ENCODE results near the gene PUS1.
"Not testable (repeated sequence)": the region's sequence is repeated elsewhere in the genome, so short reads cannot be mapped to it uniquely, and the experiment has no call there.

PUS1 gene

GRCh38 chr12:131963381-131963780 lies 34.3 kb downstream of the PUS1 start:
- no peak for DNase-seq

GRCh38 chr12:131965073-131965472 lies 36.0 kb downstream of the PUS1 start:
- no peak for DNase-seq

GRCh38 chr12:131971226-131971625 lies 42.1 kb downstream of the PUS1 start:
- DNase-seq, result no peak

GRCh38 chr12:131975228-131975627 lies 46.2 kb downstream of the PUS1 start:
- DNase-seq, result no peak

GRCh38 chr12:131979606-131980005 lies 50.5 kb downstream of the PUS1 start:
- no peak for DNase-seq

- no peak for DNase-seq
Observed at GRCh38 chr12:131980263-131980662, 51.2 kb downstream of the PUS1 start.

GRCh38 chr12:131981388-131981787 lies 52.3 kb downstream of the PUS1 start:
- no peak for DNase-seq

GRCh38 chr12:131982041-131982440 lies 53.0 kb downstream of the PUS1 start:
- DNase-seq, result no peak

- no peak for DNase-seq
Observed at GRCh38 chr12:131983026-131983425, 54.0 kb downstream of the PUS1 start.

- DNase-seq, result no peak
Observed at GRCh38 chr12:131983554-131983953, 54.5 kb downstream of the PUS1 start.

GRCh38 chr12:131984334-131984733 lies 55.3 kb downstream of the PUS1 start:
- DNase-seq, result no peak

- DNase-seq, result not testable (repeated sequence)
Observed at GRCh38 chr12:131985510-131985875, 56.4 kb downstream of the PUS1 start.

GRCh38 chr12:131986361-131986760 lies 57.3 kb downstream of the PUS1 start:
- no peak for DNase-seq

- DNase-seq, result no peak
Observed at GRCh38 chr12:131986910-131987309, 57.8 kb downstream of the PUS1 start.

GRCh38 chr12:131987552-131987951 lies 58.5 kb downstream of the PUS1 start:
- DNase-seq, result no peak

GRCh38 chr12:131988054-131988796 lies 59.1 kb downstream of the PUS1 start:
- DNase-seq, result no peak

- DNase-seq, result no peak
Observed at GRCh38 chr12:131989021-131989420, 59.9 kb downstream of the PUS1 start.

GRCh38 chr12:131990066-131990979 lies 61.2 kb downstream of the PUS1 start:
- no peak for DNase-seq

- no peak for DNase-seq
Observed at GRCh38 chr12:131990980-131991305, 61.9 kb downstream of the PUS1 start.

- no peak for DNase-seq
Observed at GRCh38 chr12:131991816-131992430, 62.8 kb downstream of the PUS1 start.

GRCh38 chr12:131994589-131994988 lies 65.5 kb downstream of the PUS1 start:
- no peak for DNase-seq
